ENCODE results near the gene DOK7.
"Not testable (repeated sequence)": the region's sequence is repeated elsewhere in the genome, so short reads cannot be mapped to it uniquely, and the experiment has no call there.

The DOK7 gene

GRCh38 chr4:3527914-3528876 lies 65.1 kb downstream of the DOK7 start:
- H3K27ac ChIP-seq (ENCODE audit: low read length), result no peak overlapping the region

GRCh38 chr4:3529363-3529762 lies 66.3 kb downstream of the DOK7 start:
- H3K9me3 ChIP-seq (ENCODE audit: control insufficient read depth, insufficient read depth, low read length), result no peaks in the 10 kb centered on the region
- no peak for DNase-seq (ENCODE audit: low read depth, low spot score)
- H3K27me3 ChIP-seq (ENCODE audit: control insufficient read depth, insufficient read depth, low read length), result no peaks in the 10 kb centered on the region
- peaks cover 13% of the 10 kb centered on the region for H3K36me3 ChIP-seq (ENCODE audit: control insufficient read depth, insufficient read depth, low read length)
- no peak overlapping the region for H3K4me3 ChIP-seq (ENCODE audit: low read length)
- no peak overlapping the region for H3K27ac ChIP-seq (ENCODE audit: low read length)
- no CpG with 5 or more reads among the region's 12 CpGs for WGBS (ENCODE audit: insufficient coverage, insufficient read length)
- peaks cover 4% of the 10 kb centered on the region; the same call in 1 of the 2 replicates for H3K4me1 ChIP-seq (ENCODE audit: control insufficient read depth, insufficient read depth, low read length)

More at GRCh38 chr4:3527914-3528876, 65.1 kb downstream of the DOK7 start:
- no peak overlapping the region for H3K4me3 ChIP-seq (ENCODE audit: low read length)
- DNase-seq (ENCODE audit: low read depth, low spot score), result no peak
- H3K36me3 ChIP-seq (ENCODE audit: control insufficient read depth, insufficient read depth, low read length), result peaks cover 18% of the 10 kb centered on the region
- H3K9me3 ChIP-seq (ENCODE audit: control insufficient read depth, insufficient read depth, low read length), result no peaks in the 10 kb centered on the region
- no CpG with 5 or more reads among the region's 27 CpGs for WGBS (ENCODE audit: insufficient coverage, insufficient read length)
- H3K27me3 ChIP-seq (ENCODE audit: control insufficient read depth, insufficient read depth, low read length), result no peaks in the 10 kb centered on the region
- H3K4me1 ChIP-seq (ENCODE audit: control insufficient read depth, insufficient read depth, low read length), result 0 out of 2 replicates have a peak, but pooled peaks cover 2% of the 10 kb centered on the region

- no peak overlapping the region for H3K27ac ChIP-seq (ENCODE audit: low read length)
- no peak overlapping the region for H3K4me3 ChIP-seq (ENCODE audit: low read length)
- no peaks in the 10 kb centered on the region for H3K27me3 ChIP-seq (ENCODE audit: control insufficient read depth, insufficient read depth, low read length)
- H3K4me1 ChIP-seq (ENCODE audit: control insufficient read depth, insufficient read depth, low read length), result peaks cover 4% of the 10 kb centered on the region; the same call in 1 of the 2 replicates
- no peak for DNase-seq (ENCODE audit: low read depth, low spot score)
- no peaks in the 10 kb centered on the region for H3K9me3 ChIP-seq (ENCODE audit: control insufficient read depth, insufficient read depth, low read length)
- H3K36me3 ChIP-seq (ENCODE audit: control insufficient read depth, insufficient read depth, low read length), result peaks cover 7% of the 10 kb centered on the region
- WGBS (ENCODE audit: insufficient coverage, insufficient read length), result no CpG with 5 or more reads among the region's 16 CpGs
These were observed 66.9 kb downstream of the DOK7 start for GRCh38 chr4:3530051-3530450.

GRCh38 chr4:3530663-3531254 lies 67.7 kb downstream of the DOK7 start:
- Histone ChIP-seq H3K27ac (ENCODE audit: low read length) (no peak overlapping the region), H3K9me3 (ENCODE audit: control insufficient read depth, insufficient read depth, low read length) (no peaks in the 10 kb centered on the region), H3K36me3 (ENCODE audit: control insufficient read depth, insufficient read depth, low read length) (peaks cover 6% of the 10 kb centered on the region; the same call in 1 of the 2 replicates), H3K4me3 (ENCODE audit: low read length) (no peak overlapping the region), H3K4me1 (ENCODE audit: control insufficient read depth, insufficient read depth, low read length) (peaks cover 4% of the 10 kb centered on the region; the same call in 1 of the 2 replicates), H3K27me3 (ENCODE audit: control insufficient read depth, insufficient read depth, low read length) (no peaks in the 10 kb centered on the region)
- no CpG with 5 or more reads among the region's 18 CpGs for WGBS (ENCODE audit: insufficient coverage, insufficient read length)
- no peak for DNase-seq (ENCODE audit: low read depth, low spot score)

GRCh38 chr4:3531318-3531878 lies 68.3 kb downstream of the DOK7 start:
- Histone ChIP-seq H3K4me1 (ENCODE audit: control insufficient read depth, insufficient read depth, low read length) (peaks cover 4% of the 10 kb centered on the region; the same call in 1 of the 2 replicates), H3K9me3 (ENCODE audit: control insufficient read depth, insufficient read depth, low read length) (no peaks in the 10 kb centered on the region), H3K4me3 (ENCODE audit: low read length) (peak overlapping the region; percentile 75; the same call in 1 of the 2 replicates), H3K36me3 (ENCODE audit: control insufficient read depth, insufficient read depth, low read length) (peaks cover 6% of the 10 kb centered on the region; the same call in 1 of the 2 replicates), H3K27me3 (ENCODE audit: control insufficient read depth, insufficient read depth, low read length) (no peaks in the 10 kb centered on the region), H3K27ac (ENCODE audit: low read length) (no peak overlapping the region)
- DNase-seq (ENCODE audit: low read depth, low spot score), result no peak
- no CpG with 5 or more reads among the region's 17 CpGs for WGBS (ENCODE audit: insufficient coverage, insufficient read length)

- no CpG with 5 or more reads among the region's 84 CpGs for WGBS (ENCODE audit: insufficient coverage, insufficient read length)
- Histone ChIP-seq H3K27ac (ENCODE audit: low read length) (no peak within 1 kb of the TSS), H3K4me1 (ENCODE audit: control insufficient read depth, insufficient read depth, low read length) (peaks cover 4% of the 10 kb centered on the region; the same call in 1 of the 2 replicates), H3K36me3 (ENCODE audit: control insufficient read depth, insufficient read depth, low read length) (peaks cover 6% of the 10 kb centered on the region; the same call in 1 of the 2 replicates), H3K4me3 (ENCODE audit: low read length) (peak within 1 kb of the TSS; percentile 75), H3K27me3 (ENCODE audit: control insufficient read depth, insufficient read depth, low read length) (no peaks in the 10 kb centered on the region), H3K9me3 (ENCODE audit: control insufficient read depth, insufficient read depth, low read length) (no peaks in the 10 kb centered on the region)
- DNase-seq (ENCODE audit: low read depth, low spot score), result peak; percentile 88
These were observed 69.0 kb downstream of the DOK7 start, which contains the start of gene LRPAP1 for GRCh38 chr4:3531879-3532750. Gene LRPAP1 (minus strand): TSS chr4:3532422. CDS start chr4:3532412, 10 bp downstream.

- Histone ChIP-seq H3K4me3 (ENCODE audit: low read length) (peak overlapping the region; percentile 27; the same call in 1 of the 2 replicates), H3K4me1 (ENCODE audit: control insufficient read depth, insufficient read depth, low read length) (peaks cover 4% of the 10 kb centered on the region; the same call in 1 of the 2 replicates), H3K36me3 (ENCODE audit: control insufficient read depth, insufficient read depth, low read length) (peaks cover 6% of the 10 kb centered on the region; the same call in 1 of the 2 replicates), H3K27me3 (ENCODE audit: control insufficient read depth, insufficient read depth, low read length) (no peaks in the 10 kb centered on the region), H3K27ac (ENCODE audit: low read length) (no peak overlapping the region), H3K9me3 (ENCODE audit: control insufficient read depth, insufficient read depth, low read length) (no peaks in the 10 kb centered on the region)
- WGBS (ENCODE audit: insufficient coverage, insufficient read length), result no CpG with 5 or more reads among the region's 42 CpGs
- DNase-seq (ENCODE audit: low read depth, low spot score), result no peak
These were observed 69.8 kb downstream of the DOK7 start for GRCh38 chr4:3532751-3533422.

GRCh38 chr4:3533423-3533820 lies 70.3 kb downstream of the DOK7 start:
- Histone ChIP-seq H3K36me3 (ENCODE audit: control insufficient read depth, insufficient read depth, low read length) (peaks cover 6% of the 10 kb centered on the region; the same call in 1 of the 2 replicates), H3K4me3 (ENCODE audit: low read length) (no peak overlapping the region), H3K4me1 (ENCODE audit: control insufficient read depth, insufficient read depth, low read length) (peaks cover 4% of the 10 kb centered on the region; the same call in 1 of the 2 replicates), H3K27me3 (ENCODE audit: control insufficient read depth, insufficient read depth, low read length) (no peaks in the 10 kb centered on the region), H3K27ac (ENCODE audit: low read length) (no peak overlapping the region), H3K9me3 (ENCODE audit: control insufficient read depth, insufficient read depth, low read length) (no peaks in the 10 kb centered on the region)
- no peak for DNase-seq (ENCODE audit: low read depth, low spot score)
- WGBS (ENCODE audit: insufficient coverage, insufficient read length), result no CpG with 5 or more reads among the region's 7 CpGs

GRCh38 chr4:3535812-3536211 lies 72.7 kb downstream of the DOK7 start:
- not testable (repeated sequence) for H3K27ac ChIP-seq (ENCODE audit: low read length); H3K4me3 ChIP-seq (ENCODE audit: low read length)
- no CpG with 5 or more reads among the region's 10 CpGs for WGBS (ENCODE audit: insufficient coverage, insufficient read length)

More at GRCh38 chr4:3535812-3536211, 72.7 kb downstream of the DOK7 start:
- H3K36me3 ChIP-seq (ENCODE audit: control insufficient read depth, insufficient read depth, low read length); H3K27me3 ChIP-seq (ENCODE audit: control insufficient read depth, insufficient read depth, low read length); H3K4me1 ChIP-seq (ENCODE audit: control insufficient read depth, insufficient read depth, low read length); H3K9me3 ChIP-seq (ENCODE audit: control insufficient read depth, insufficient read depth, low read length); DNase-seq (ENCODE audit: low read depth, low spot score): not testable (repeated sequence)
